HL-60 (cell line): Measurements from ENCODE around the gene KRT78.

Source experiments
- GABPA ChIP-seq: IDR thresholded peaks from 2 replicates; pipeline ENCODE4 v1.6.1; 2012; ENCODE audit warnings: low read depth
- POLR2AphosphoS5 ChIP-seq: IDR thresholded peaks from 2 replicates; pipeline ENCODE4 v1.6.1; 2012; ENCODE audit warnings: low read depth
- TF ChIP-seq, protein P1 (sequence below): IDR thresholded peaks from one replicate; pipeline ENCODE4 v1.5.1; 2011; ENCODE audit warnings: low read length, control low read depth, inconsistent platforms; ENCODE audit not compliant: insufficient read depth
- TF ChIP-seq, protein P2 (sequence below): IDR thresholded peaks from 2 replicates; pipeline ENCODE4 v1.6.1; 2012; ENCODE audit warnings: low read depth; ENCODE audit not compliant: insufficient replicate concordance

GRCh38 chr12:52851787-52852186 lies 3.0 kb upstream of the KRT78 start:
- TF ChIP-seq, protein P1, sequence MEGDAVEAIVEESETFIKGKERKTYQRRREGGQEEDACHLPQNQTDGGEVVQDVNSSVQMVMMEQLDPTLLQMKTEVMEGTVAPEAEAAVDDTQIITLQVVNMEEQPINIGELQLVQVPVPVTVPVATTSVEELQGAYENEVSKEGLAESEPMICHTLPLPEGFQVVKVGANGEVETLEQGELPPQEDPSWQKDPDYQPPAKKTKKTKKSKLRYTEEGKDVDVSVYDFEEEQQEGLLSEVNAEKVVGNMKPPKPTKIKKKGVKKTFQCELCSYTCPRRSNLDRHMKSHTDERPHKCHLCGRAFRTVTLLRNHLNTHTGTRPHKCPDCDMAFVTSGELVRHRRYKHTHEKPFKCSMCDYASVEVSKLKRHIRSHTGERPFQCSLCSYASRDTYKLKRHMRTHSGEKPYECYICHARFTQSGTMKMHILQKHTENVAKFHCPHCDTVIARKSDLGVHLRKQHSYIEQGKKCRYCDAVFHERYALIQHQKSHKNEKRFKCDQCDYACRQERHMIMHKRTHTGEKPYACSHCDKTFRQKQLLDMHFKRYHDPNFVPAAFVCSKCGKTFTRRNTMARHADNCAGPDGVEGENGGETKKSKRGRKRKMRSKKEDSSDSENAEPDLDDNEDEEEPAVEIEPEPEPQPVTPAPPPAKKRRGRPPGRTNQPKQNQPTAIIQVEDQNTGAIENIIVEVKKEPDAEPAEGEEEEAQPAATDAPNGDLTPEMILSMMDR, result no peak
- TF ChIP-seq POLR2AphosphoS5 (no peak), GABPA (no peak)
- TF ChIP-seq, protein P2, sequence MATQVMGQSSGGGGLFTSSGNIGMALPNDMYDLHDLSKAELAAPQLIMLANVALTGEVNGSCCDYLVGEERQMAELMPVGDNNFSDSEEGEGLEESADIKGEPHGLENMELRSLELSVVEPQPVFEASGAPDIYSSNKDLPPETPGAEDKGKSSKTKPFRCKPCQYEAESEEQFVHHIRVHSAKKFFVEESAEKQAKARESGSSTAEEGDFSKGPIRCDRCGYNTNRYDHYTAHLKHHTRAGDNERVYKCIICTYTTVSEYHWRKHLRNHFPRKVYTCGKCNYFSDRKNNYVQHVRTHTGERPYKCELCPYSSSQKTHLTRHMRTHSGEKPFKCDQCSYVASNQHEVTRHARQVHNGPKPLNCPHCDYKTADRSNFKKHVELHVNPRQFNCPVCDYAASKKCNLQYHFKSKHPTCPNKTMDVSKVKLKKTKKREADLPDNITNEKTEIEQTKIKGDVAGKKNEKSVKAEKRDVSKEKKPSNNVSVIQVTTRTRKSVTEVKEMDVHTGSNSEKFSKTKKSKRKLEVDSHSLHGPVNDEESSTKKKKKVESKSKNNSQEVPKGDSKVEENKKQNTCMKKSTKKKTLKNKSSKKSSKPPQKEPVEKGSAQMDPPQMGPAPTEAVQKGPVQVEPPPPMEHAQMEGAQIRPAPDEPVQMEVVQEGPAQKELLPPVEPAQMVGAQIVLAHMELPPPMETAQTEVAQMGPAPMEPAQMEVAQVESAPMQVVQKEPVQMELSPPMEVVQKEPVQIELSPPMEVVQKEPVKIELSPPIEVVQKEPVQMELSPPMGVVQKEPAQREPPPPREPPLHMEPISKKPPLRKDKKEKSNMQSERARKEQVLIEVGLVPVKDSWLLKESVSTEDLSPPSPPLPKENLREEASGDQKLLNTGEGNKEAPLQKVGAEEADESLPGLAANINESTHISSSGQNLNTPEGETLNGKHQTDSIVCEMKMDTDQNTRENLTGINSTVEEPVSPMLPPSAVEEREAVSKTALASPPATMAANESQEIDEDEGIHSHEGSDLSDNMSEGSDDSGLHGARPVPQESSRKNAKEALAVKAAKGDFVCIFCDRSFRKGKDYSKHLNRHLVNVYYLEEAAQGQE, result no peak
